Activated CD4-positive, alpha-beta memory T cell treated with anti-CD3 and anti-CD28 coated beads, Interleukin-2, amount 10 ng/mL, durations not matched to agents 7 days and 5 days (primary cell): Measurements from ENCODE around the gene CYP24A1. TPM values are rescaled to one million over a fixed set of nuclear protein-coding genes. Genes with fewer than 3 reads are reported as not detected.
"Not testable (repeated sequence)": the region's sequence is repeated elsewhere in the genome, so short reads cannot be mapped to it uniquely, and the experiment has no call there.

Experiments used
- CTCF ChIA-PET: fragments of 350-600 bp; sonication (Branson Sonifier 250); formaldehyde crosslinking; loops from one replicate; lab custom pipeline; 2021; ENCODE audit warnings: antibody characterized with exemption, inconsistent platforms; lab: Charles Lee
- POLR2A ChIA-PET: fragments of 350-600 bp; sonication (Branson Sonifier 250); formaldehyde crosslinking; loops from one replicate; lab custom pipeline; 2021; ENCODE audit warnings: antibody characterized with exemption; lab: Charles Lee
- DNase-seq: peaks from one replicate; pipeline ENCODE4 v3.0.0-alpha.2; 2020
- H3K27ac Mint-ChIP-seq: one replicate; pipeline ENCODE4 v1.8.0; 2021; ENCODE audit warnings: mild to moderate bottlenecking, mixed read lengths
- H3K27me3 Mint-ChIP-seq: one replicate; pipeline ENCODE4 v1.8.0; 2021; ENCODE audit warnings: mixed read lengths
- H3K36me3 Mint-ChIP-seq: one replicate; pipeline ENCODE4 v1.8.0; 2021; ENCODE audit warnings: low read depth, mixed read lengths
- H3K4me1 Mint-ChIP-seq: one replicate; pipeline ENCODE4 v1.8.0; 2021; ENCODE audit warnings: mixed read lengths
- H3K4me3 Mint-ChIP-seq: one replicate; pipeline ENCODE4 v1.8.0; 2021; ENCODE audit warnings: mild to moderate bottlenecking, mixed read lengths
- H3K9me3 Mint-ChIP-seq: one replicate; pipeline ENCODE4 v1.8.0; 2021; ENCODE audit warnings: mixed read lengths
- total RNA-seq, 2 experiments: library from RNA; stranded (reverse); gene quantifications; one replicate each; pipeline ENCODE4 v1.2.3, GENCODE V29; 2021

Gene CYP24A1
- total RNA-seq, 2 experiments from 2014 or later: not detected

- Mint-ChIP-seq H3K27me3 (peaks cover 18% of the 10 kb centered on the region), H3K4me3 (no peak overlapping the region), H3K9me3 (no peaks in the 10 kb centered on the region), H3K27ac (no peak overlapping the region), H3K4me1 (no peaks in the 10 kb centered on the region), H3K36me3 (no peaks in the 10 kb centered on the region)
- DNase-seq: no peak
- CTCF ChIA-PET: no interaction called here
- POLR2A ChIA-PET: no interaction called here
These were observed 33.3 kb downstream of the CYP24A1 start for GRCh38 chr20:54140486-54140885.

GRCh38 chr20:54140067-54140466 is 33.7 kb downstream of the CYP24A1 start:
- Mint-ChIP-seq H3K27me3 (peaks cover 18% of the 10 kb centered on the region), H3K4me1 (no peaks in the 10 kb centered on the region), H3K27ac (no peak overlapping the region), H3K4me3 (no peak overlapping the region), H3K36me3 (no peaks in the 10 kb centered on the region), H3K9me3 (no peaks in the 10 kb centered on the region)
- no peak for DNase-seq
- POLR2A ChIA-PET: no interaction called here
- CTCF ChIA-PET: interaction anchor here (1.3 kb wide), 1 partner anchor 36 kb away, joined by 4 read pairs; no protein-coding TSS in a partner anchor

DNA sequence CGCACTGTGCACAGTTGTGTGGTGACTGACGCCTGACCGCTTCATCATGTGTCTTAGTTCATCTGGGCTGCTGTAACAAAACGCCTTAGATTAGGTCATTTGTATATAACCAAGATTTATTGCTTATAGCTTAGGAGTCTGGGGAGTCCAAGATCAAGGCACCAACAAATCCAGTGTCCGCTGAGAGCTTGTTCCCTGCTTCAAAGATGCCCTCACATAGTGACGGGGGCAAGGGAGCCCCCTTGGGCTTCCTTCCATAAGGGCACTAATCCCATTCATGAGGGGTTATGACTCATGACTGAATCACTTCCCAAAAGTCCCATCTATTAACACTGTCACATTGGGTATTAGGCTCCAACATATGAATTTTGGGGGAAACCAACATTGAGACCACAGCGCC is 34.6 kb downstream of the CYP24A1 start:
- no peak for DNase-seq
- no peaks in the 10 kb centered on the region for H3K9me3 Mint-ChIP-seq
- peaks cover 18% of the 10 kb centered on the region for H3K27me3 Mint-ChIP-seq
- no peak overlapping the region for H3K4me3 Mint-ChIP-seq
- no peak overlapping the region for H3K27ac Mint-ChIP-seq
- no peaks in the 10 kb centered on the region for H3K4me1 Mint-ChIP-seq
- no peaks in the 10 kb centered on the region for H3K36me3 Mint-ChIP-seq
- POLR2A ChIA-PET: no interaction called here
- CTCF ChIA-PET: interaction anchor here (0.8 to 1.3 kb wide), 2 partner anchors 29 to 35 kb away, joined by 3 to 4 read pairs; no protein-coding TSS in a partner anchor

- Mint-ChIP-seq H3K4me3 (no peak overlapping the region), H3K27me3 (peaks cover 18% of the 10 kb centered on the region), H3K27ac (no peak overlapping the region), H3K4me1 (no peaks in the 10 kb centered on the region), H3K9me3 (no peaks in the 10 kb centered on the region), H3K36me3 (no peaks in the 10 kb centered on the region)
- no peak for DNase-seq
- ChIA-PET POLR2A (no interaction called here), CTCF (interaction anchor here (1.3 to 1.4 kb wide), 2 partner anchors 34 to 61 kb away, joined by 4 read pairs; no protein-coding TSS in a partner anchor)
These were observed 35.4 kb downstream of the CYP24A1 start for GRCh38 chr20:54138427-54138826.

- Mint-ChIP-seq H3K4me3 (no peak overlapping the region), H3K36me3 (no peaks in the 10 kb centered on the region), H3K27ac (no peak overlapping the region), H3K4me1 (no peaks in the 10 kb centered on the region), H3K9me3 (no peaks in the 10 kb centered on the region), H3K27me3 (peaks cover 15% of the 10 kb centered on the region)
- ChIA-PET POLR2A (no interaction called here), CTCF (interaction anchor here (1.4 kb wide), 1 partner anchor 63 kb away, joined by 4 read pairs; no protein-coding TSS in a partner anchor)
- DNase-seq: no peak
These were observed 36.7 kb downstream of the CYP24A1 start for GRCh38 chr20:54137115-54137514.

GRCh38 chr20:54134445-54135220 is 39.2 kb downstream of the CYP24A1 start:
- Mint-ChIP-seq H3K27me3 (peaks cover 8% of the 10 kb centered on the region), H3K4me3 (no peak overlapping the region), H3K27ac (no peak overlapping the region), H3K36me3 (no peaks in the 10 kb centered on the region), H3K9me3 (no peaks in the 10 kb centered on the region), H3K4me1 (no peaks in the 10 kb centered on the region)
- no peak for DNase-seq
- ChIA-PET CTCF (no interaction called here), POLR2A (no interaction called here)

DNA sequence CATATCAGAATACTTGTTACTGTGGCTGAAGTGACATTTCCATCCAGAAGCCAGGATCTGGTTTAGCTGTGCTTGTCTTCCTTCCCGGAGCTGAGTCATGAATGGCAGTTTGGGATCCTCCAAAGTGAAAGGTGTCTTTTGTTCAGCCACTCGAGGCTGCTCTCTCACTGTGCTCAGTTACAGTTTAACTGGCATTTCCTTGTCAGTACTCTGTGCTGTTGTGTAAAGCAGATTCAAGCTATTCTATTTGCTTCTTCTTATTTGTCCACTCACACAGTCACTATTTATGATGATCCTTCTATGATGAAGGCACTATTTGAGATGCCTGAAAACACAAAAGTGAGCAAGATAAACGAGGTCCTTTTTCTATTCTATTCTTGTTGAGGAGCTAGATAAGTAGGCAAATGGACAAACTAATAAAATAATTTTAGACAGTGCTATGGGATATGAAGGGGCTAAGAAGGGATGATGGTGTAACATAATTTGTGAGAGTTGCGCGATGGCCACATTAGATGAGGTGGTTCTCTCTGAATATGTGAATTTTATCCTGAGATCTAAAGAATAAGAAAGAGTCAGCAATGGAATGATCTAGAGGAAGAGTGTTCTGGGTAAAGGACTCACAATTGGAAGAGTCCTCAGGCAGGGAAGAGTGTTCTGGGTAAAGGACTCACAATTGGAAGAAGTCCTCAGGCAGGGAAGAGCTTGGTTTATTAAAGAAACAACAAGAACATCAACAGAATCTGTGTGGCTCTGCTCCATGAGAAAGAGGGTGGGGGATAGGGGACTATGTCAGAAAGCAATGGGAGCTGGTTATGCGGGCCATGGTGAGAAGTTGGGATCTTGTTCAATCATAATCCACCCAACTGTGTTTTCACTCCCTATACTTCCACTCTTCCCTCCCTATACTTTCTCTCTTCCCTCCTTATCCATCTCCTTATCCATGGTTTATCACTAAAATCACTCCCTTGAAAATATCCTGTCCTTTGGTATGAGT is 40.1 kb downstream of the CYP24A1 start:
- H3K4me3 Mint-ChIP-seq: no peak overlapping the region
- H3K9me3 Mint-ChIP-seq: no peaks in the 10 kb centered on the region
- ChIA-PET POLR2A (no interaction called here), CTCF (interaction anchor here (1.1 kb wide), 1 partner anchor 38 kb away, joined by 4 read pairs; no protein-coding TSS in a partner anchor)
- DNase-seq: no peak
- no peaks in the 10 kb centered on the region for H3K4me1 Mint-ChIP-seq
- no peak overlapping the region for H3K27ac Mint-ChIP-seq
- peaks cover 5% of the 10 kb centered on the region for H3K27me3 Mint-ChIP-seq
- H3K36me3 Mint-ChIP-seq: no peaks in the 10 kb centered on the region

- CTCF ChIA-PET: interaction anchor here (1.1 kb wide), 1 partner anchor 37 kb away, joined by 4 read pairs; no protein-coding TSS in a partner anchor
- no peak for DNase-seq
- Mint-ChIP-seq H3K4me3 (no peak overlapping the region), H3K27me3 (no peaks in the 10 kb centered on the region), H3K9me3 (no peaks in the 10 kb centered on the region), H3K27ac (no peak overlapping the region), H3K4me1 (no peaks in the 10 kb centered on the region), H3K36me3 (no peaks in the 10 kb centered on the region)
- POLR2A ChIA-PET: no interaction called here
These were observed 41.0 kb downstream of the CYP24A1 start for GRCh38 chr20:54132612-54133433.

DNA sequence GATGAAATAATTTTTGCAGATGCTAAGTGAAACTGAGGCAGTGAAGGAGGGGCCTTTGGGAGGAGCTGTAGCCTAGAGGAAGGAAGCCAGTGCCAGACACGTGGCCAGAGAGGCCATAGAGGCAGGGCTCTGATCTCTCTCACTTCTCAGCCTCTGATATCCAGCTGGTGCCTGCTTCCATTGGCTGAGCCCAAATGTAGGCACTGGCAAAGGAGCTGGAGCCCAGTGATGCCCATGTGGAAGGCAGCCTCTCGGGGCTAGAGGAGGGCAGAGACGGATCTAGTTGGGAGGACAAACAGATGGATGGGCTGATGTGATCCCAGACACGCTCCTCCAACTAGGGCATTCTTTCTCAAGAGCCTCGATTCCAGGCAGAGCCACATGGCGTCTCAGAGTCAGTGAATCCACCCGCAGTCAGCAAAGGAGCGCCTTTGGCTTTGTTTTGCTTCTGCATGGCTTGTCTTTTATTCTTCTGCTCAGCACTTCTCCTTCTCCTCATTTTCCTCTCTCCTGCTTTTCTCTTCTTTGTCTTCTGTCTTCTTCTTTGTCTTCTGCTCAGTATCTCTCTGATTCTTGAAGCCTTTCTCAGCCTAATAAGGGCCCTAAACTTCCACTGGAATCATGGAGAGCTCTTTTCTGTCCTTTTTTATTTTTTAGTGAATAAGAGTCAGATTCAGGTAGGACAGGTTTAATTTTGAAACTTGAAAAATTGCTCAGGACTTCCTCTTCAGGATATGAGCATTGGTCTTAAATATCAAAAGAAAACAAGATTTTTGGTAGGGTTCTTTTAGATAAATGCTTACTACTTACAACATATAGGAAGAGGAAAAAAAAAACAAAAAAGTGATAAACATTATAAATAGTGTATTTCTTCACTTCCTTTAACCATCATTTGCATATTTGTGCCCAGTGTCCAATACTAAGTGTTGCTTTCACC is 41.8 kb downstream of the CYP24A1 start:
- ChIA-PET CTCF (no interaction called here), POLR2A (no interaction called here)
- Mint-ChIP-seq H3K27me3 (no peaks in the 10 kb centered on the region), H3K4me3 (no peak overlapping the region), H3K36me3 (no peaks in the 10 kb centered on the region), H3K4me1 (no peaks in the 10 kb centered on the region), H3K9me3 (no peaks in the 10 kb centered on the region), H3K27ac (no peak overlapping the region)
- DNase-seq: no peak

DNA sequence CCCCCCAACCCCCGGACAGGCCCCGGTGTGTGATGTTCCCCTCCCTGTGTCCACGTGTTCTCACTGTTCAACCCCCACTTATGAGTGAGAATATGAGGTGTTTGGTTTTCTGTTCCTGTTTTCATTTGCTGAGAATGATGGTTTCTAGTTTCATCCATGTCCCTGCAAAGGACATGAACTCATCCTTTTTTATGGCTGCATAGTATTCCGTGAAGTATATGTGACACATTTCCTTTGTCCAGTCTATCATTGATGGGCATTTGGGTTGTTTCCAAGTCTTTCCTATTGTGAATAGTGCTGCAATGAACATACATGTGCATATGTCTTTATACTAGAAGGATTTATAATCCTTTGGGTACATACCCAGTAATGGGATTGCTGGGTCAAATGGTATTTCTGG is 42.7 kb downstream of the CYP24A1 start:
- H3K36me3 Mint-ChIP-seq, DNase-seq, H3K4me1 Mint-ChIP-seq, H3K4me3 Mint-ChIP-seq, H3K27me3 Mint-ChIP-seq, H3K27ac Mint-ChIP-seq, H3K9me3 Mint-ChIP-seq, CTCF ChIA-PET, POLR2A ChIA-PET: not testable (repeated sequence)

DNA sequence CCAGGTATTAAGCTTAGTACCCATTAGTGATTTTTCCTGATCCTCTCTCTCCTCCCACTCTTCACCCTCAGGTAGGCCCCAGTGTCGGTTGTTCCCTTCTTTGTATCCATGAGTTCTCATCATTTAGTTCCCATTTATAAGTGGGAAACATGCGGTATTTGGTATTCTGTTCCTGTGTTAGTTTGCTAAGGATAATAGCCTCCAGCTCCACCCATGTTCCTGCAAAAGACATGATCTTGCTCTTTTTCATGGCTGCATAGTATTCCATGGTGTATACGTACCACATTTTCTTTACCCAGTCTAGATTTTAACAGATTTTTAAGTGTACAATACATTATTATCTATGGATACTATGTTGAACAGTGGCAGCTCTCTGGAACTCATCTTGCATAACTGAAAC is 44.4 kb downstream of the CYP24A1 start:
- H3K4me1 Mint-ChIP-seq: no peaks in the 10 kb centered on the region
- no peaks in the 10 kb centered on the region for H3K27me3 Mint-ChIP-seq
- CTCF ChIA-PET: no interaction called here
- no peaks in the 10 kb centered on the region for H3K9me3 Mint-ChIP-seq
- POLR2A ChIA-PET: no interaction called here
- no peak overlapping the region for H3K4me3 Mint-ChIP-seq
- H3K36me3 Mint-ChIP-seq: no peaks in the 10 kb centered on the region
- DNase-seq: no peak
- H3K27ac Mint-ChIP-seq: no peak overlapping the region
